Psoas muscle (tissue), 8 donors: ENCODE results near the gene TMEM119. TPM values are rescaled to one million over a fixed set of nuclear protein-coding genes. Genes with fewer than 3 reads are reported as not detected.

Source experiments
- ATAC-seq, 4 donors: fragments of 200-7000 bp; cut with Tn5 transposase; one replicate each; pipeline ENCODE4 v1.9.1; 2020; ENCODE audit warnings: moderate library complexity in 3 of 4, mild to moderate bottlenecking in 2 of 4
- DNase-seq, 2 donors: peaks; one replicate each; pipeline ENCODE4 v3.0.0-alpha.2; 2020
- H3K27ac ChIP-seq: fragments of 200-600 bp; one replicate; pipeline ENCODE4 v1.8.0; 2022
- H3K27me3 ChIP-seq, 3 donors: fragments of 200-600 bp in 1 of 3; one replicate each; pipeline versions ENCODE4 v1.6.1 to v1.8.0; 2013 to 2022; ENCODE audit warnings: low read length in 2 of 3, mild to moderate bottlenecking in 2 of 3, moderate library complexity in 1 of 3; ENCODE audit not compliant: insufficient read depth in 3 of 3
- H3K36me3 ChIP-seq, 2 donors: fragments of 200-600 bp in 1 of 2; one replicate each; pipeline versions ENCODE4 v1.6.1 to v1.8.0; 2013 to 2022; ENCODE audit warnings: low read depth in 1 of 2, mild to moderate bottlenecking in 1 of 2, moderate library complexity in 1 of 2; ENCODE audit not compliant: insufficient read depth in 1 of 2
- H3K4me1 ChIP-seq: fragments of 200-600 bp; one replicate; pipeline ENCODE4 v1.8.0; 2022
- H3K4me3 ChIP-seq: fragments of 200-600 bp; one replicate; pipeline ENCODE4 v1.8.0; 2022; ENCODE audit warnings: mild to moderate bottlenecking
- H3K9me3 ChIP-seq: fragments of 200-600 bp; one replicate; pipeline ENCODE4 v1.8.0; 2022
- WGBS, 3 donors: extraction: QIAGEN DNeasy Blood & Tissue Kit; methylation state at CpG; one replicate each; pipeline versions ENCODE4 v1.1.6 to v1.1.7; 2013; 5-methylcytosine and 5-hydroxymethylcytosine counted together
- intact Hi-C, 2 donors: fragments of 100-400 bp; cut with DNase I; formaldehyde crosslinking; loops; one replicate each; pipeline versions ENCODE4 v1.11.0 to v1.14.2; 2022
- polyA plus RNA-seq, 3 donors: library from polyadenylated mRNA; stranded (reverse); fragments of 200-250 nt; gene quantifications; one replicate each; pipeline ENCODE4 v1.2.3, GENCODE V29; 2013
- total RNA-seq, 4 donors: library from RNA; stranded (reverse); fragmentation: NEBNext Ultra II Directional in 2 of 4; extraction: Animal tissue kit (Norgen Biotek cat#: 25700) in 2 of 4; gene quantifications; one replicate each; pipeline versions ENCODE4 v1.2.1 to v1.2.4, GENCODE V29; 2021 to 2023
- TF ChIP-seq, protein P1 (sequence below): fragments of 200-600 bp; IDR thresholded peaks from one replicate; pipeline ENCODE4 v1.8.0; 2022; ENCODE audit warnings: antibody characterized with exemption
- donor health status: healthy with polysubstance abuse.
- donor health status: DM: no; HTN: no; CAD: no; lungs with moderate emphysema.
- donor health status: Bipolar disorder and iron deficiency.
- donor health status: healthy.
- donor health status: DM: yes; HTN: yes; CAD: no.
- donor health status: DM: no; HTN: no; CAD: no.
- donor health status: DM: no; HTN: no; CAD: no.
- donor health status: DM: yes; HTN: yes; CAD: no.

Gene TMEM119
- total and polyA plus RNA-seq, 7 donors: 0.25 to 2.6 (median 0.36) TPM

DNA sequence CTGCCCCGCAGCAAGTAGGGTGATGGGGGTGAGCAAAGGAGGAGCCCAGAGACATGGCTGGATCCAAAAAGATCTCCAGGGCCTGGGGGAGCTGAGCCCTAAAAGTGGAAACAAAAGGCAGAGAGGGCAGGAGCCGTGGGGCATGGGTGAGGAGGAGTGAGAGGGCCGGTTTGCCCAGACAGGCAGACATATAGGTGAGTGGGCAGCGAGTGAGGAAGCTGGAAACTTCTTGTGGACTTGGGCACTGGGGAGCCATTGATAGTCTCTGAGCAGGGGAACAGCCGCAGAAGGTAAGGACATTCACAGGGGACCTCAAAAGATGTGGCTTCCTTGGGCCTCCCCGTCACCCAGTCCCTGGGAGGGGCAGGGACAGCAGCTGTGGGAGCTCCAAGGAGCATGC is 16.8 kb upstream of the TMEM119 start:
- H3K4me1 ChIP-seq: peaks cover 4% of the 10 kb centered on the region
- peaks cover 5% of the 10 kb centered on the region for H3K9me3 ChIP-seq
- DNase-seq (no peak), ATAC-seq (no peak)
- 77 to 90% (median 88%) methylated on average over 6 of the region's 6 CpGs for WGBS, 3 donors
- no peaks in the 10 kb centered on the region for H3K27me3 ChIP-seq
- H3K4me3 ChIP-seq: no peak overlapping the region
- TF ChIP-seq, protein P1, sequence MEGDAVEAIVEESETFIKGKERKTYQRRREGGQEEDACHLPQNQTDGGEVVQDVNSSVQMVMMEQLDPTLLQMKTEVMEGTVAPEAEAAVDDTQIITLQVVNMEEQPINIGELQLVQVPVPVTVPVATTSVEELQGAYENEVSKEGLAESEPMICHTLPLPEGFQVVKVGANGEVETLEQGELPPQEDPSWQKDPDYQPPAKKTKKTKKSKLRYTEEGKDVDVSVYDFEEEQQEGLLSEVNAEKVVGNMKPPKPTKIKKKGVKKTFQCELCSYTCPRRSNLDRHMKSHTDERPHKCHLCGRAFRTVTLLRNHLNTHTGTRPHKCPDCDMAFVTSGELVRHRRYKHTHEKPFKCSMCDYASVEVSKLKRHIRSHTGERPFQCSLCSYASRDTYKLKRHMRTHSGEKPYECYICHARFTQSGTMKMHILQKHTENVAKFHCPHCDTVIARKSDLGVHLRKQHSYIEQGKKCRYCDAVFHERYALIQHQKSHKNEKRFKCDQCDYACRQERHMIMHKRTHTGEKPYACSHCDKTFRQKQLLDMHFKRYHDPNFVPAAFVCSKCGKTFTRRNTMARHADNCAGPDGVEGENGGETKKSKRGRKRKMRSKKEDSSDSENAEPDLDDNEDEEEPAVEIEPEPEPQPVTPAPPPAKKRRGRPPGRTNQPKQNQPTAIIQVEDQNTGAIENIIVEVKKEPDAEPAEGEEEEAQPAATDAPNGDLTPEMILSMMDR: no peak
- H3K27ac ChIP-seq: no peak overlapping the region
- intact Hi-C loops: no loop called here
- H3K36me3 ChIP-seq: no peaks in the 10 kb centered on the region

DNA sequence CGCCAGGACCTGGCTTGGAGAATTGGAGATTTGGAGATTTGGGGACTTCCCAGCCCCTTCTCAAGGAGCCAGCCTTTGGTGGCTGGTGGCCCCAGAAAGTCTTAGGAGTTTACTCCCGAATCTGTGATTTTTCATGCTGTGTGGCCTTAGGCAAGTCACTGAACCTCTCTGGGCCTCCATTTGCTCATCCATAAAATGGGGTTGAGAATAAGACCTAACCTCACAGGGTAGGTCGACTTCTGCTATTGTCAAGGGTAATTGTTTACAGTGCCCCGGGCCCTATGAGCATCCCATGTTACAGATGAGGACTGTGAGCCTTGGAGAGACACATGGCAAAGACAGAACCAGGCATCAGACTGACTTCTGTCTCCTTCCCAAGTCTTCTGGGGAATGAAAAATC is 16.2 kb upstream of the TMEM119 start:
- intact Hi-C loops: no loop called here
- H3K9me3 ChIP-seq: peaks cover 5% of the 10 kb centered on the region
- ATAC-seq (no peak), DNase-seq (no peak)
- 71 to 81% (median 79%) methylated on average over 4 of the region's 4 CpGs for WGBS, 3 donors
- H3K4me1 ChIP-seq: peaks cover 4% of the 10 kb centered on the region
- no peaks in the 10 kb centered on the region for H3K27me3 ChIP-seq
- no peaks in the 10 kb centered on the region for H3K36me3 ChIP-seq
- TF ChIP-seq, protein P1: no peak
- H3K4me3 ChIP-seq: no peak overlapping the region
- H3K27ac ChIP-seq: no peak overlapping the region

DNA sequence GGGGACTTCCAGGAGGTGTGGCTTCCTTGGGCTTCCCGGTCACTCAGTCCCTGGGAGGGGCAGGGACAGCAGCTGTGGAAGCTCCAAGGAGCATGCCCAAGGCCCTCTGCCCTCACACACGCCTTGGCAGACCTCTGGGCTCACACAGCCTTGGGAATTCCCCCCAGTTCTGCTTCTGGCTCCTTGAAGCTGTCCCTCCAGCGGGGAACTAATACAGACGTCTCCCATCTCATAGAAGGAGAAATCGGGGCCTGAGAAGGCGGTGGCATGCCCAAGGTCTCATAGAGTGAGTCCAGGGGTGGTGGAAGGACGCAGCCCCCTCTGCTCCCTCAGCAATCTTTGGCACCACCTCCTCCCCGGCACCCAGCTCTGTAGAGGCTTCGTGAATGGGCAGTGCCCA is 15.7 kb upstream of the TMEM119 start:
- Histone ChIP-seq H3K4me3 (no peak overlapping the region), H3K27me3 (peaks cover 0 to 3% (median 0%) of the 10 kb centered on the region in 3 donors), H3K27ac (no peak overlapping the region), H3K9me3 (peaks cover 5% of the 10 kb centered on the region), H3K36me3 (no peaks in the 10 kb centered on the region), H3K4me1 (peaks cover 4% of the 10 kb centered on the region)
- TF ChIP-seq, protein P1: no peak
- WGBS, 3 donors: 40 to 50% (median 46%) methylated on average over 8 to 9 of the region's 9 CpGs
- ATAC-seq (no peak), DNase-seq (no peak)
- intact Hi-C loops: no loop called here

DNA sequence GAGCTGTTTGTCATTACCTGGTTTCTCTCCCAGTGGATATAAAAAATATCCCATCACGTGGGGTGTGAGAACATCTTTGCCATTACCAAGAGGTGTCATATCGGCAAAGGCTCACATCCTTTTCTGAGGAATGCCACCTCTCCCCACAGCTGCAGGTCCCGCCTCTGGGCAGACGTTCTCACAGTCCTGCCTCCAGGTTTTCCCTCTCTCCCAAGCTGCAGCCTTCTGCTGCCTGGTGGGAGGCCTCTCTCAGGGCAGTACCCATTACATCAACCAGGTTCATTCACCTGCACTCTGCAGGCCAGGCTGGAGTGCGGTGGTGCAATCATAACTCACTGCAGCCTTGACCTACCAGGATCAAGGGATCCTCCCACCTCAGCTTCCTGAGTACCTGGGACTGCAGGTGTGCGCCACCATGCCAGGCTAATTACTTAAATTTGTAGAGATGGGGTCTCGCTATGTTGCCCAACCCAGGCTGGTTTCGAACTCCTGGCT is 15.0 kb upstream of the TMEM119 start:
- TF ChIP-seq, protein P1: no peak
- Histone ChIP-seq H3K27me3 (peaks cover 0 to 3% (median 0%) of the 10 kb centered on the region in 3 donors), H3K27ac (no peak overlapping the region), H3K4me1 (no peaks in the 10 kb centered on the region), H3K4me3 (no peak overlapping the region), H3K9me3 (peaks cover 5% of the 10 kb centered on the region), H3K36me3 (no peaks in the 10 kb centered on the region)
- DNase-seq (no peak), ATAC-seq (no peak)
- intact Hi-C loops: no loop called here
- 75 to 81% (median 75%) methylated on average over 8 of the region's 8 CpGs for WGBS, 3 donors

DNA sequence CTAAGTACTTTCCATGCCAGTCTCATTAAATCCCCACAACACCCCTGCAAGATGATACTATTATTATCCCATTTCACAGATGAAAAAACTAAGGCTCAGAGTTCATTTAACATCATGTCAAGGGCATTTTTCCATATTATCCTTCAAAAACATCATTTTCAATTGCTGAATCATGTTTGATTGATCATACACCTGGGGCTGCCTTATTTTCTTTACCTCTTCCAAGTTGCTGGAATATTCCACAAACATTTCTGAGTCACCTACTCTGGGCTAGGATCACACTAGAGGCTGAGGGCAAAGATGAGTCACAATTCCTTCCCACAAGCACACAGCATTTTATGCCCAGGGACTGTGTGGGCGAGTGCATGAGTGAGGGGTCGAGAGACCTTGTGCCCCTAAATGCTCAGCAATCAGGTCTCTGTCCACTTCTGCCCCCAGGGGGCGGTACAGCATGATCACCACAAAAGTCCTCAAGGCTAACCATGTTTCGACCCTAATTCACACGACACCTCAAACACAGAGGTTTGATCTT is 14.1 kb upstream of the TMEM119 start:
- DNase-seq (no peak), ATAC-seq (no peak)
- WGBS, 3 donors: 64 to 82% (median 69%) methylated on average over 5 of the region's 5 CpGs
- intact Hi-C loops: no loop called here
- no peak overlapping the region for H3K4me3 ChIP-seq
- H3K36me3 ChIP-seq: no peaks in the 10 kb centered on the region
- TF ChIP-seq, protein P1: no peak
- H3K4me1 ChIP-seq: no peaks in the 10 kb centered on the region
- no peak overlapping the region for H3K27ac ChIP-seq
- H3K27me3 ChIP-seq: peaks cover 0 to 3% (median 0%) of the 10 kb centered on the region in 3 donors
- H3K9me3 ChIP-seq: peaks cover 5% of the 10 kb centered on the region
